Nephron progenitor cell (in vitro differentiated cells): Measurements from ENCODE around the gene METTL8.

Experiments used
- DNase-seq: peaks from one replicate; pipeline ENCODE4 v3.0.0; 2021
- H3K27ac Mint-ChIP-seq: 2 replicates; pipeline ENCODE4 v1.8.0; 2021; ENCODE audit warnings: mild to moderate bottlenecking, moderate library complexity, mixed read lengths
- H3K27me3 Mint-ChIP-seq: 2 replicates; pipeline ENCODE4 v1.8.0; 2021; ENCODE audit warnings: mild to moderate bottlenecking, low read depth, mixed read lengths; ENCODE audit not compliant: poor library complexity
- H3K36me3 Mint-ChIP-seq: 2 replicates; pipeline ENCODE4 v1.8.0; 2021; ENCODE audit warnings: low read depth, mixed read lengths
- H3K4me1 Mint-ChIP-seq: 2 replicates; pipeline ENCODE4 v1.8.0; 2021; ENCODE audit warnings: mixed read lengths
- H3K4me3 Mint-ChIP-seq: 2 replicates; pipeline ENCODE4 v1.8.0; 2021; ENCODE audit warnings: mild to moderate bottlenecking, moderate library complexity, mixed read lengths
- H3K9me3 Mint-ChIP-seq: 2 replicates; pipeline ENCODE4 v1.8.0; 2021; ENCODE audit warnings: mild to moderate bottlenecking, moderate library complexity, mixed read lengths
- TF ChIP-seq, protein P1 (sequence below): fragments of 200-600 bp; sonication (generic); IDR thresholded peaks from 2 replicates; pipeline ENCODE4 v1.5.0; 2021; ENCODE audit warnings: antibody characterized with exemption

Gene METTL8

GRCh38 chr2:171271971-171272436 is 161.8 kb downstream of the METTL8 start:
- DNase-seq: no peak
- H3K27me3 Mint-ChIP-seq: no peaks in the 10 kb centered on the region
- no peaks in the 10 kb centered on the region for H3K4me1 Mint-ChIP-seq
- H3K9me3 Mint-ChIP-seq: no peaks in the 10 kb centered on the region
- no peak overlapping the region for H3K4me3 Mint-ChIP-seq
- TF ChIP-seq, protein P1, sequence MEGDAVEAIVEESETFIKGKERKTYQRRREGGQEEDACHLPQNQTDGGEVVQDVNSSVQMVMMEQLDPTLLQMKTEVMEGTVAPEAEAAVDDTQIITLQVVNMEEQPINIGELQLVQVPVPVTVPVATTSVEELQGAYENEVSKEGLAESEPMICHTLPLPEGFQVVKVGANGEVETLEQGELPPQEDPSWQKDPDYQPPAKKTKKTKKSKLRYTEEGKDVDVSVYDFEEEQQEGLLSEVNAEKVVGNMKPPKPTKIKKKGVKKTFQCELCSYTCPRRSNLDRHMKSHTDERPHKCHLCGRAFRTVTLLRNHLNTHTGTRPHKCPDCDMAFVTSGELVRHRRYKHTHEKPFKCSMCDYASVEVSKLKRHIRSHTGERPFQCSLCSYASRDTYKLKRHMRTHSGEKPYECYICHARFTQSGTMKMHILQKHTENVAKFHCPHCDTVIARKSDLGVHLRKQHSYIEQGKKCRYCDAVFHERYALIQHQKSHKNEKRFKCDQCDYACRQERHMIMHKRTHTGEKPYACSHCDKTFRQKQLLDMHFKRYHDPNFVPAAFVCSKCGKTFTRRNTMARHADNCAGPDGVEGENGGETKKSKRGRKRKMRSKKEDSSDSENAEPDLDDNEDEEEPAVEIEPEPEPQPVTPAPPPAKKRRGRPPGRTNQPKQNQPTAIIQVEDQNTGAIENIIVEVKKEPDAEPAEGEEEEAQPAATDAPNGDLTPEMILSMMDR: no peak
- H3K27ac Mint-ChIP-seq: no peak overlapping the region
- H3K36me3 Mint-ChIP-seq: no peaks in the 10 kb centered on the region

DNA sequence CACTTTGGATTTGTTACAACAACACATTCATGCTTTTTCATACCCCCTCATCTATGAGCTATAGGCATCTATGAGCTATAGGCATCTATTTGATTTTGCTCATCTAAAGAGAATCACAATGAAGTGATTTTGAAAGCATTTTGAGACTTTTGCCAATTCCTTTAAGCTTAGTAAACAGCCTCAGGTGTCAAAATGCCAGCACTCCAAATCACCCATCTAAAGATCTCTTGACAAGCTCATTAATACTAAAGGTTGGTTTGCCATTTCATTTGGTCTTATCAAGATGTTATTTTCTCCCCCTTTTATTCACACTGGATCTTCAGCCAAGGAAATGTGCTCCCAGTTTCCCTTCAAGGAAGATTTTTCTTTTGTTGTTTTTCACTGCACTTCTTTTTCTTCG is 162.4 kb downstream of the METTL8 start:
- Mint-ChIP-seq H3K4me1 (no peaks in the 10 kb centered on the region), H3K36me3 (no peaks in the 10 kb centered on the region), H3K27ac (no peak overlapping the region), H3K4me3 (no peak overlapping the region), H3K9me3 (no peaks in the 10 kb centered on the region), H3K27me3 (no peaks in the 10 kb centered on the region)
- DNase-seq: no peak
- TF ChIP-seq, protein P1: no peak

DNA sequence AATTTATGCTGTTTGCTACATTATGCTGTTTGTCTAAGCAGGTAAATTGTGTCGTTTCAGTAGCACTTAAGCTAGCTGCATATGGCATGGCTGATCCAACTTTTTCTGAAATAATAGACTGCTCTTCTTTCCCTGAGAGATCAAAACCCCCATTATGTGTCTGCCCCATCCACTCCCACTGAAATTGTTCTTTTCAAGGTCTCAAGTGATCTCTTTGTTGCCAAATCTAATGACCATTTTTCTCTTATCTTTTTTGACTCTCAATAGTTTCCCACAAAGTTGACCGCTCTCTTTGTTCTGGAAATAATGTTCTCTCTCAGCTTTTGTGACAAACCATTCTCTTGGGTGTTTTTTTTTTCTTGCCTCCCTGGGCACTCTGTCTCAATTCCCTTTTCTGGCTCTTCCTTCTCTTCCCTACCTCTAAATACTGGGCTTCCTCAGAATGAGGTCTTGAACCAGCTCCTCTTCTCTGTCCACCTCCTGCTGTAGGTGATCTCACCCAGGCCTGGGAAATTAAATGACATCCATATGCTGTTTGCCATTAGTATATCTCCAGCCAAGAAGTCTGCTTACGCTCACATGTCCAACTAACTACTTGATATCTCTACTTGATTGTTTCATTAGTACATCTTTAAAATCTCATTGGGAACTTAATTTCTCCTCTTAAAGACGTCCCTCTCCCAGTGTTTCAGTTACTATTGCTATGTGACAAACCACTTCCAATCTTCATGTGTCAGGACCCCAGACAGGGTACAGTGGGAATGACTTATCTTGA is 165.7 kb downstream of the METTL8 start:
- DNase-seq: no peak
- Mint-ChIP-seq H3K36me3 (no peaks in the 10 kb centered on the region), H3K9me3 (no peaks in the 10 kb centered on the region), H3K4me1 (no peaks in the 10 kb centered on the region), H3K27ac (no peak overlapping the region), H3K4me3 (no peak overlapping the region), H3K27me3 (no peaks in the 10 kb centered on the region)
- TF ChIP-seq, protein P1: no peak
